Adrenal gland (tissue), 12 donors: Measurements from ENCODE around the gene TUBD1. TPM values are rescaled to one million over a fixed set of nuclear protein-coding genes. Genes with fewer than 3 reads are reported as not detected.

ENCODE experiments used
- DNase-seq, 7 donors: peaks; one replicate each; pipeline ENCODE4 v3.0.0-alpha.2; 2019 to 2020
- H3K27ac ChIP-seq, 5 donors: fragments of 200-600 bp; sonication (generic) in 4 of 5; 1 replicate in 3 of 5; 2 replicates in 2 of 5; pipeline versions ENCODE4 v1.5.1 to v1.8.0; 2016 to 2020; ENCODE audit warnings: mild to moderate bottlenecking in 1 of 5
- H3K27me3 ChIP-seq: fragments of 200-600 bp; 2 replicates; pipeline ENCODE4 v1.8.0; 2021
- H3K36me3 ChIP-seq, 2 donors: fragments of 200-600 bp; replicated peaks in 1 of 2; 1 replicate in 1 of 2; 2 replicates in 1 of 2; pipeline versions ENCODE4 v1.5.1 to v1.8.0; 2018 to 2022
- H3K4me1 ChIP-seq, 2 donors: fragments of 200-600 bp; replicated peaks in 1 of 2; 1 replicate in 1 of 2; 2 replicates in 1 of 2; pipeline versions ENCODE4 v1.5.1 to v1.8.0; 2018 to 2021
- H3K4me3 ChIP-seq, 4 donors: fragments of 200-600 bp; sonication (generic) in 3 of 4; one replicate each; pipeline ENCODE4 v1.5.1; 2016 to 2018
- H3K9me3 ChIP-seq, 3 donors: fragments of 200-600 bp; sonication (generic) in 1 of 3; replicated peaks in 1 of 3; 1 replicate in 2 of 3; 2 replicates in 1 of 3; pipeline versions ENCODE4 v1.5.1 to v1.8.0; 2016 to 2021
- POLR2A ChIP-seq, 2 donors: fragments of 450-650 bp; IDR thresholded peaks; one replicate each; pipeline ENCODE4 v1.6.1; 2017; ENCODE audit warnings: antibody characterized with exemption in 2 of 2, mild to moderate bottlenecking in 2 of 2, moderate library complexity in 1 of 2
- WGBS, 4 donors: extraction: QIAGEN DNeasy Blood & Tissue Kit in 2 of 4; methylation state at CpG; one replicate each; pipeline versions ENCODE4 v1.1.5 to v1.1.7; 2013 to 2017; 5-methylcytosine and 5-hydroxymethylcytosine counted together
- intact Hi-C, 2 donors: fragments of 100-400 bp; cut with DNase I; formaldehyde crosslinking; loops; one replicate each; pipeline versions ENCODE4 v1.14.1 to v1.15.0; 2022 to 2023
- microRNA counts, 2 donors: library from miRNA; unstranded; fragments of <30 nt; microRNA quantifications; one replicate each; lab custom pipeline; 2016
- microRNA-seq, 3 donors: library from miRNA; unstranded; fragments of <30 nt; microRNA quantifications; one replicate each; pipeline ENCODE4, GENCODE V29; 2017 to 2020
- polyA plus RNA-seq, 3 donors: library from polyadenylated mRNA; stranded (reverse); fragments of 200-250 nt in 2 of 3; fragments of 350-450 nt in 1 of 3; fragmentation: Illumina TruSeq in 1 of 3; extraction: RNeasy Lipid Tissue Mini Kit (QIAGEN cat#74804) in 1 of 3; gene quantifications; one replicate each; pipeline ENCODE4 v1.2.3, GENCODE V29; 2013 to 2014
- small RNA-seq, 2 donors: library from RNA; depleted of rRNA; stranded (forward); fragments of <200 nt; gene quantifications; one replicate each; pipeline ENCODE3, GENCODE V24; 2016
- total RNA-seq, 9 donors: library from RNA; depleted of rRNA in 4 of 9; stranded (reverse); fragments of >200 nt in 4 of 9; fragments of 120-200 nt in 1 of 9; fragmentation: NEBNext Ultra II Directional in 1 of 9; extraction: Animal tissue kit (Norgen Biotek cat#: 25700) in 1 of 9; gene quantifications; one replicate each; pipeline versions ENCODE4 v1.1.0 to v1.2.4, GENCODE V29; 2013 to 2023
- TF ChIP-seq, protein P1 (sequence below), 6 experiments: fragments of 450-650 bp in 4 of 6; fragments of 200-600 bp in 2 of 6; sonication (generic) in 1 of 6; IDR thresholded peaks; 1 replicate in 5 of 6; 2 replicates in 1 of 6; pipeline versions ENCODE4 v1.5.1 to v1.8.0; 2016 to 2021; ENCODE audit warnings: antibody characterized with exemption in 6 of 6, mild to moderate bottlenecking in 2 of 6, moderate library complexity in 1 of 6
- donor health status: healthy with polysubstance abuse.
- donor health status: Bipolar disorder and iron deficiency.
- donor health status: DM: yes; HTN: yes; CAD: no.
- donor health status: DM: no; HTN: no; CAD: no.
- donor health status: DM: no; HTN: no; CAD: no.
- donor health status: DM: yes; HTN: yes; CAD: no.

TUBD1 gene
- total and polyA plus RNA-seq, 12 donors: 3.1 to 14.1 (median 7.6) TPM

GRCh38 chr17:59811209-59811608 is 81.5 kb downstream of the TUBD1 start:
- H3K27me3 ChIP-seq: no peaks in the 10 kb centered on the region
- no peak for DNase-seq
- peaks cover 0 to 10% of the 10 kb centered on the region in 2 donors for H3K36me3 ChIP-seq
- 83 to 100% (median 84%) methylated on average over 1 of the region's 1 CpG for WGBS, 4 donors
- no peak overlapping the region for H3K4me3 ChIP-seq
- no peaks in the 10 kb centered on the region for H3K4me1 ChIP-seq
- TF ChIP-seq, protein P1, sequence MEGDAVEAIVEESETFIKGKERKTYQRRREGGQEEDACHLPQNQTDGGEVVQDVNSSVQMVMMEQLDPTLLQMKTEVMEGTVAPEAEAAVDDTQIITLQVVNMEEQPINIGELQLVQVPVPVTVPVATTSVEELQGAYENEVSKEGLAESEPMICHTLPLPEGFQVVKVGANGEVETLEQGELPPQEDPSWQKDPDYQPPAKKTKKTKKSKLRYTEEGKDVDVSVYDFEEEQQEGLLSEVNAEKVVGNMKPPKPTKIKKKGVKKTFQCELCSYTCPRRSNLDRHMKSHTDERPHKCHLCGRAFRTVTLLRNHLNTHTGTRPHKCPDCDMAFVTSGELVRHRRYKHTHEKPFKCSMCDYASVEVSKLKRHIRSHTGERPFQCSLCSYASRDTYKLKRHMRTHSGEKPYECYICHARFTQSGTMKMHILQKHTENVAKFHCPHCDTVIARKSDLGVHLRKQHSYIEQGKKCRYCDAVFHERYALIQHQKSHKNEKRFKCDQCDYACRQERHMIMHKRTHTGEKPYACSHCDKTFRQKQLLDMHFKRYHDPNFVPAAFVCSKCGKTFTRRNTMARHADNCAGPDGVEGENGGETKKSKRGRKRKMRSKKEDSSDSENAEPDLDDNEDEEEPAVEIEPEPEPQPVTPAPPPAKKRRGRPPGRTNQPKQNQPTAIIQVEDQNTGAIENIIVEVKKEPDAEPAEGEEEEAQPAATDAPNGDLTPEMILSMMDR (IDR thresholded peaks at IDR 0.05): no peak
- no peak for TF ChIP-seq POLR2A (IDR thresholded peaks at IDR 0.05)
- no peak overlapping the region for H3K27ac ChIP-seq
- H3K9me3 ChIP-seq: no peaks in the 10 kb centered on the region
- intact Hi-C loops: no loop called here

DNA sequence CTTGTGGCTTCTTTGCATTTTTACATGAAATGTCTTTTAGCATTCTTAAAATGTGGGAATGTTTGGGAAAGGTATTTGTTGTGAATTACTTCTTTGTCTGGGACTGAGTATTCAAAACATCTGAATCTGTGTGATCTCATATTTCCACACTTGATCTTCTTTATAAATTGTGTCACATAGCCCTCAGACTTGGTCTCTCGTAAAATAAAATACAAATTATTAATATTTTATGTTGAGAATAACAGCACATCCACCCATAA is 81.9 kb downstream of the TUBD1 start:
- DNase-seq: no peak
- no peaks in the 10 kb centered on the region for H3K27me3 ChIP-seq
- intact Hi-C loops: no loop called here
- H3K4me3 ChIP-seq: no peak overlapping the region
- WGBS, 4 donors: 96 to 100% (median 98%) methylated on average over 1 of the region's 1 CpG
- TF ChIP-seq POLR2A (IDR thresholded peaks at IDR 0.05): no peak
- TF ChIP-seq, protein P1 (IDR thresholded peaks at IDR 0.05): no peak
- peaks cover 0 to 3% of the 10 kb centered on the region in 2 donors for H3K4me1 ChIP-seq
- peaks cover 0 to 10% of the 10 kb centered on the region in 2 donors for H3K36me3 ChIP-seq
- no peak overlapping the region for H3K27ac ChIP-seq
- H3K9me3 ChIP-seq: no peaks in the 10 kb centered on the region

MicroRNAs within 50 kb of the gene (microRNA counts, 767-probe panel; counts per million panel counts)
- microRNA hsa-miR-21-5p (lab: Ali Mortazavi, UCI): 7,620 to 8,688 counts per million in 2 donors

Small RNAs within 50 kb of the gene (microRNA-seq; reads per million reads assigned to microRNA genes)
- 35,272 to 111,720 (median 60,030) reads per million in 3 donors for gene MIR21

Small RNAs within 50 kb of the gene (small RNA-seq; reads per million reads assigned to genes)
- gene RNU6-450P (0 reads per million in 2 donors), gene RPS29P21 (0 reads per million in 2 donors)

Other genes with a start within 250 kb of the TUBD1 start
- 10 to 100 TPM; 17.9 to 61.7 (median 27.4) TPM for gene PTRH2, start 185.5 kb downstream of the TUBD1 start, total RNA-seq
- 10 to 100 TPM; 30.8 to 96.7 (median 68.5) TPM for gene PTRH2, start 185.5 kb downstream of the TUBD1 start, polyA plus RNA-seq
- 100 to 1,000 TPM in 8 of 9 donors, 10 to 100 TPM in 1; 52.4 to 335 (median 155) TPM for gene VMP1, start 185.3 kb downstream of the TUBD1 start, total RNA-seq
- gene VMP1, start 185.3 kb downstream of the TUBD1 start, polyA plus RNA-seq: 100 to 1,000 TPM; 118 to 137 (median 123) TPM
- gene RPS6KB1, start 178 bp upstream of the TUBD1 start, total RNA-seq: 10 to 100 TPM; 20.9 to 49.0 (median 37.2) TPM
- gene RPS6KB1, start 178 bp upstream of the TUBD1 start, polyA plus RNA-seq: 10 to 100 TPM; 13.2 to 37.4 (median 16.7) TPM
- gene RNFT1, start 71.8 kb upstream of the TUBD1 start, total RNA-seq: 10 to 100 TPM; 12.2 to 31.7 (median 23.9) TPM
- gene RNFT1, start 71.8 kb upstream of the TUBD1 start, polyA plus RNA-seq: 10 to 100 TPM in 2 of 3 donors, 1 to 10 TPM in 1; 9.8 to 29.7 (median 23.3) TPM
- gene HEATR6, start 186.0 kb upstream of the TUBD1 start, total RNA-seq: 10 to 100 TPM; 18.8 to 30.3 (median 25.6) TPM
- 10 to 100 TPM; 14.3 to 22.8 (median 15.4) TPM for gene HEATR6, start 186.0 kb upstream of the TUBD1 start, polyA plus RNA-seq